Measurements from ENCODE around the gene HNRNPA3. TPM values are rescaled to one million over a fixed set of nuclear protein-coding genes. Genes with fewer than 3 reads are reported as not detected.

Gene HNRNPA3
- total and polyA plus RNA-seq, 2 of the 13 experiments (the other 11 are each of a cell fraction or from before 2014, with no cell fraction given): 73.3 to 97.7 TPM

DNA sequence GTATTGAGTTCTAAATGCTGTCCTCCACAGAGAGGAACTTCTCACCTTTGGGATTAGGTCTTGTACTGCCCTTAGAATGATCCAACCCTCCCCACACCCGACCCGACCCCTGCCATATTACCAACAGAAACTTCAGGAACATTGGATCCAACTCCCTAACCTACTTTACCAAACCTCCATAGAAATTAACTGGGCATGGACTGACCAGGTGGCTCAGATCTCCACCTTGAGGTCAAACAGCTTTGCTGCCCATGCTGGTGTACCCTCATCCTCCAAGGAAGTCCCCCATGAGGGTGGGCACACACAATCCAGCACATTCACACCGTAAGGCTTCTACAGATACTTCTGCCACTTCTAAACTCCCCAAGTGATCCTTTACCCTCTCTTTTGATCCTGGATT is 30.5 kb downstream of the HNRNPA3 start:
- POLR2A ChIA-PET: interaction anchor here (0.6 to 1.5 kb wide), 7 partner anchors 9 to 58 kb away, joined by 3 to 7 read pairs (median 3); partner anchors contain the start of gene NFE2L2
- ATAC-seq (peak; percentile 4; the same call in 2 of the 3 replicates), FAIRE-seq (no peak), DNase-seq (ENCODE audit: low spot score) (no peak)
- Histone ChIP-seq H3K4me2 (ENCODE audit: low read depth, low read length) (peak overlapping the region; percentile 48), H3K4me1 (ENCODE audit: insufficient read depth, low read length) (peaks cover 100% of the 10 kb centered on the region), H3K27ac (ENCODE audit: extremely low read length, insufficient read depth, low read length) (peak overlapping the region; percentile 56), H3K9me3 (ENCODE audit: low read length) (no peaks in the 10 kb centered on the region), H4K20me1 (ENCODE audit: insufficient read depth, low read length) (peaks cover 98% of the 10 kb centered on the region), H3K27me3 (ENCODE audit: control insufficient read depth in 1 of 2, insufficient read depth in 2 of 2, low read length in 2 of 2) (no peaks in the 10 kb centered on the region), H3K79me2 (ENCODE audit: insufficient read depth, low read length) (peaks cover 98% of the 10 kb centered on the region), H3K4me3 (replicated peaks in 1 of 3; ENCODE audit: insufficient read depth in 1 of 3, low read depth in 2 of 3, low read length in 3 of 3) (0 out of 6 replicates have a peak overlapping the region, but pooled peaks of 1 of the 3 experiments have one; percentile 8), H3K36me3 (replicated peaks in 1 of 2; ENCODE audit: control insufficient read depth in 1 of 2, insufficient read depth in 2 of 2, low read length in 2 of 2) (peaks cover 10 to 36% of the 10 kb centered on the region in 2 experiments), H3K9ac (ENCODE audit: insufficient read depth, low read depth, low read length) (peak overlapping the region; percentile 38; the same call in 1 of the 2 replicates), H2AFZ (ENCODE audit: low read length) (no peak overlapping the region)
- WGBS (ENCODE audit: low lambda C conversion rate): 84% methylated on average over 3 of the region's 3 CpGs
- intact Hi-C loops (cut with micrococcal nuclease; ENCODE audit: unreplicated experiment) (no loop called here), in situ Hi-C loops (cut with HindIII; ENCODE audit: extremely low pct_ligation_motif_present, low pct_unique_long_range_greater_than_20kb) (no loop called here)
- TF ChIP-seq TEAD3 (CRISPR knock-in tag; optimal IDR thresholded peaks at IDR 0.05; ENCODE audit: borderline replicate concordance) (peak; percentile 23), RFX5 (IDR thresholded peaks at IDR 0.05; ENCODE audit: low read depth, low read length) (no peak), FLYWCH1 (CRISPR knock-in tag; IDR thresholded peaks at IDR 0.05) (no peak), POLR2G (IDR thresholded peaks at IDR 0.05; ENCODE audit: low read depth, low read length) (no peak), ZNF644 (CRISPR knock-in tag; IDR thresholded peaks at IDR 0.05; ENCODE audit: low read depth) (0 out of 2 replicates have a peak, but pooled peaks have one; percentile 13), ZNF562 (CRISPR knock-in tag; IDR thresholded peaks at IDR 0.05; ENCODE audit: borderline replicate concordance) (no peak), ZNF274 (CRISPR knock-in tag; IDR thresholded peaks at IDR 0.05) (no peak), TP53 (CRISPR knock-in tag; conservative IDR thresholded peaks at IDR 0.05) (no peak), ATRX (CRISPR knock-in tag; IDR thresholded peaks at IDR 0.05; ENCODE audit: borderline replicate concordance) (no peak), GATA4 (IDR thresholded peaks at IDR 0.05; ENCODE audit: borderline replicate concordance, low read depth) (no peak), HNRNPUL1 (IDR thresholded peaks at IDR 0.05; ENCODE audit: low read depth, low read length) (no peak), ZNF883 (CRISPR knock-in tag; IDR thresholded peaks at IDR 0.05; ENCODE audit: not compliant biosample characterization) (no peak), RBM22 (optimal IDR thresholded peaks at IDR 0.05; ENCODE audit: low read length) (peak; percentile 89)
- TF ChIP-seq, protein P1, sequence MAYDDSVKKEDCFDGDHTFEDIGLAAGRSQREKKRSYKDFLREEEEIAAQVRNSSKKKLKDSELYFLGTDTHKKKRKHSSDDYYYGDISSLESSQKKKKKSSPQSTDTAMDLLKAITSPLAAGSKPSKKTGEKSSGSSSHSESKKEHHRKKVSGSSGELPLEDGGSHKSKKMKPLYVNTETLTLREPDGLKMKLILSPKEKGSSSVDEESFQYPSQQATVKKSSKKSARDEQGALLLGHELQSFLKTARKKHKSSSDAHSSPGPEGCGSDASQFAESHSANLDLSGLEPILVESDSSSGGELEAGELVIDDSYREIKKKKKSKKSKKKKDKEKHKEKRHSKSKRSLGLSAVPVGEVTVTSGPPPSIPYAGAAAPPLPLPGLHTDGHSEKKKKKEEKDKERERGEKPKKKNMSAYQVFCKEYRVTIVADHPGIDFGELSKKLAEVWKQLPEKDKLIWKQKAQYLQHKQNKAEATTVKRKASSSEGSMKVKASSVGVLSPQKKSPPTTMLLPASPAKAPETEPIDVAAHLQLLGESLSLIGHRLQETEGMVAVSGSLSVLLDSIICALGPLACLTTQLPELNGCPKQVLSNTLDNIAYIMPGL (CRISPR knock-in tag; IDR thresholded peaks at IDR 0.05; ENCODE audit: borderline replicate concordance in 1 of 2, low read depth in 1 of 2): peak in 1 of 2 experiments; percentile 0; a peak in 1 of 4 replicates
- BruUV-seq (replicated peaks): no TSS peak
- CTCF ChIA-PET (ENCODE audit: low intra/inter-chr PET ratio, low total read pairs): no interaction called here

All from HepG2 (cell line).